ENCODE measurements around the gene TH. TPM values are rescaled to one million over a fixed set of nuclear protein-coding genes. Genes with fewer than 3 reads are reported as not detected.

Gene TH
- total RNA-seq, 1 experiment from 2014 or later, result not detected

DNA sequence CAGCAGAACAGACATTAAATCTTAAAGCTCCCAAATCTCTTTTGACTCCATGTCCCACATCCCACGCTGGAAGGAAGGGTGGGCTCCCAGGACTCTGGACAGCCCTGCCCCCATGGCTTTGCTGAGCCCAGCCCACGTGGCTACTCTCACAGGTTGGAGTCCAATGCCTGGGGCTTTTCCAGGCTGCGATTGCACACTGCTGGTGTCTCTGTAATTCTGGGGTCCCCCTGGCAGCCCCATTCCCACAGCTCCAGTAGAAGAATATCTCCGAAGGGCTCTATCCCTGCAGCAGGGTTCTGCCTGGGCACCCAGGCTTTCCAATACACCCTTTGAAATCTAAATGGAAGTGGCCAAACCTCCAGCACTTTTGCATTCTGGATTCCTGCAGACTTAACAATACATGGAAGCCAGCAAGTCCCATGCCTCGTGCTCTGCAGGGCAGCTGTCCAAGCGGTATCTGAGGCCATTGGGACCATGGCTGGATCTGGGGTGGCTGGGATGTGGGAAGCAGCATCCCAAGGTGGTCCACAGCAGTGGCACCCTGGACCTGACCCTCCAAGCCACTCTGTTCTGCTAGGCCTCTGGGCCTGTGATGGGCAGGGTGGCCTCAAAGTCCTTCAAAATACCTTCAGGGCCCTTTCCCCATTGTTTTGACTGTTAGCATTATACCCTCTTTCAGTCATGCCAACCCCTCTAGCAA is 47.9 kb upstream of the TH start:
- TF ChIP-seq, protein P1, sequence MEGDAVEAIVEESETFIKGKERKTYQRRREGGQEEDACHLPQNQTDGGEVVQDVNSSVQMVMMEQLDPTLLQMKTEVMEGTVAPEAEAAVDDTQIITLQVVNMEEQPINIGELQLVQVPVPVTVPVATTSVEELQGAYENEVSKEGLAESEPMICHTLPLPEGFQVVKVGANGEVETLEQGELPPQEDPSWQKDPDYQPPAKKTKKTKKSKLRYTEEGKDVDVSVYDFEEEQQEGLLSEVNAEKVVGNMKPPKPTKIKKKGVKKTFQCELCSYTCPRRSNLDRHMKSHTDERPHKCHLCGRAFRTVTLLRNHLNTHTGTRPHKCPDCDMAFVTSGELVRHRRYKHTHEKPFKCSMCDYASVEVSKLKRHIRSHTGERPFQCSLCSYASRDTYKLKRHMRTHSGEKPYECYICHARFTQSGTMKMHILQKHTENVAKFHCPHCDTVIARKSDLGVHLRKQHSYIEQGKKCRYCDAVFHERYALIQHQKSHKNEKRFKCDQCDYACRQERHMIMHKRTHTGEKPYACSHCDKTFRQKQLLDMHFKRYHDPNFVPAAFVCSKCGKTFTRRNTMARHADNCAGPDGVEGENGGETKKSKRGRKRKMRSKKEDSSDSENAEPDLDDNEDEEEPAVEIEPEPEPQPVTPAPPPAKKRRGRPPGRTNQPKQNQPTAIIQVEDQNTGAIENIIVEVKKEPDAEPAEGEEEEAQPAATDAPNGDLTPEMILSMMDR (IDR thresholded peaks at IDR 0.05; ENCODE audit: insufficient read depth in 1 of 2, low read depth in 1 of 2, low read length in 1 of 2, severe bottlenecking in 1 of 2, unreplicated experiment in 1 of 2), result no peak
- peaks cover 14% of the 10 kb centered on the region for H3K9me3 ChIP-seq
- no TSS peak for BruUV-seq (replicated peaks)

DNA sequence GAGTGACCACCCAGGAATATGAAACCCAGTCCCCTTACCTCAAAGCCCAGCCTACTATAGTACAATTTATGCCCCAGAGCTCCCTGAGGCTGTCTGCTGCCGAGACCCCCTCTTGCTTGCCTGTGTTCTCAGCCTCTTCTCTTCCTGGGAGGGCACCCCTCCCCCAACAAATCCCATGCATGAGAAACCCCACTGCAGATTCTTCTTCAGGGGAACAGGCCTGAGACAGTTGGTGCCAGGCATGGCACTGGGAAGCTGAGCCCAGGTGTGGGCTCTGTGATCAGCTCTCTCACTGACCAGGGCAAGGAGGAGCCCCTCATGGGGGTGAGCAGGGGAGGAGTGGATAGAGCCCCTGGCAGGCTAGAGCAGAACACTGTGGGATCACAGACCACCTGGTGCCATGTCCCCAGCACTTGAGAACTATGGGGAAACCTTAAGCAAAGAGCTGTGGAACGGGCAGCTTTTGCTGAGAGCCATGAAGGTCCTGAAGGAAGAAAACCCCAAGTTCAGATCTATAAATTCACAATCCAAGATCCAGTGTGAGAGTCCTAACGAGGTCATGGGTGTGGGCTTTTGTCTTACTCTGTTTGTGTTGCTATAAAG is 46.5 kb upstream of the TH start:
- peak in 1 of 2 experiments; percentile 23 for DNase-seq
- Mint-ChIP-seq H3K9me3 (ENCODE audit: unreplicated experiment) (peaks cover 10% of the 10 kb centered on the region), H3K4me3 (ENCODE audit: unreplicated experiment) (no peak overlapping the region), H3K27me3 (ENCODE audit: insufficient read depth, unreplicated experiment) (no peaks in the 10 kb centered on the region), H3K4me1 (ENCODE audit: low read depth, unreplicated experiment) (peaks cover 24% of the 10 kb centered on the region), H3K27ac (ENCODE audit: unreplicated experiment) (peak overlapping the region; percentile 46), H3K36me3 (ENCODE audit: insufficient read depth, unreplicated experiment) (peaks cover 6% of the 10 kb centered on the region)
- H3K27me3 ChIP-seq (replicated peaks; ENCODE audit: control insufficient read depth, insufficient read depth, low read length), result no peaks in the 10 kb centered on the region
- peaks cover 8% of the 10 kb centered on the region; the same call in 1 of the 2 replicates for H3K9me3 ChIP-seq
- H3K4me1 ChIP-seq, result peaks cover 53% of the 10 kb centered on the region
- CTCF ChIA-PET, result interaction anchor here (0.6 to 2.3 kb wide), 5 partner anchors 32 to 201 kb away, joined by 3 to 10 read pairs (median 4); no protein-coding TSS in a partner anchor
- intact Hi-C loops (cut with micrococcal nuclease; ENCODE audit: unreplicated experiment), result loop anchor here (5.0 kb wide), 1 partner anchor 79 kb away; no protein-coding TSS in a partner anchor
- TF ChIP-seq, protein P1 (IDR thresholded peaks at IDR 0.05; ENCODE audit: insufficient read depth in 1 of 2, low read depth in 1 of 2, low read length in 1 of 2, severe bottlenecking in 1 of 2, unreplicated experiment in 1 of 2), result no peak
- POLR2A ChIA-PET, result no interaction called here
- no TSS peak for BruUV-seq (replicated peaks)
- H3K36me3 ChIP-seq (ENCODE audit: control insufficient read depth, insufficient read depth, low read length), result no peaks in the 10 kb centered on the region
- no peak overlapping the region for H3K4me3 ChIP-seq (ENCODE audit: low read depth, low read length)

More for the DNA sequence above, 47.9 kb upstream of the TH start:
- CTCF ChIA-PET, result interaction anchor here (1.2 to 2.3 kb wide), 2 partner anchors 68 to 200 kb away, joined by 3 to 10 read pairs; no protein-coding TSS in a partner anchor
- intact Hi-C loops (cut with micrococcal nuclease; ENCODE audit: unreplicated experiment), result loop anchor here (5.0 kb wide), 1 partner anchor 78 kb away; no protein-coding TSS in a partner anchor
- peaks cover 21% of the 10 kb centered on the region for H3K9me3 Mint-ChIP-seq (ENCODE audit: unreplicated experiment)
- Histone ChIP-seq H3K36me3 (ENCODE audit: control insufficient read depth, insufficient read depth, low read length) (no peaks in the 10 kb centered on the region), H3K27me3 (replicated peaks; ENCODE audit: control insufficient read depth, insufficient read depth, low read length) (no peaks in the 10 kb centered on the region), H3K4me1 (peaks cover 40% of the 10 kb centered on the region), H3K4me3 (ENCODE audit: low read depth, low read length) (no peak overlapping the region)
- DNase-seq, result peak in 1 of 2 experiments; percentile 34
- no peak overlapping the region for H3K4me3 Mint-ChIP-seq (ENCODE audit: unreplicated experiment)
- no peaks in the 10 kb centered on the region for H3K27me3 Mint-ChIP-seq (ENCODE audit: insufficient read depth, unreplicated experiment)
- H3K4me1 Mint-ChIP-seq (ENCODE audit: low read depth, unreplicated experiment), result peaks cover 12% of the 10 kb centered on the region
- peaks cover 2% of the 10 kb centered on the region for H3K36me3 Mint-ChIP-seq (ENCODE audit: insufficient read depth, unreplicated experiment)
- POLR2A ChIA-PET, result no interaction called here
- peak overlapping the region; percentile 46 for H3K27ac Mint-ChIP-seq (ENCODE audit: unreplicated experiment)

DNA sequence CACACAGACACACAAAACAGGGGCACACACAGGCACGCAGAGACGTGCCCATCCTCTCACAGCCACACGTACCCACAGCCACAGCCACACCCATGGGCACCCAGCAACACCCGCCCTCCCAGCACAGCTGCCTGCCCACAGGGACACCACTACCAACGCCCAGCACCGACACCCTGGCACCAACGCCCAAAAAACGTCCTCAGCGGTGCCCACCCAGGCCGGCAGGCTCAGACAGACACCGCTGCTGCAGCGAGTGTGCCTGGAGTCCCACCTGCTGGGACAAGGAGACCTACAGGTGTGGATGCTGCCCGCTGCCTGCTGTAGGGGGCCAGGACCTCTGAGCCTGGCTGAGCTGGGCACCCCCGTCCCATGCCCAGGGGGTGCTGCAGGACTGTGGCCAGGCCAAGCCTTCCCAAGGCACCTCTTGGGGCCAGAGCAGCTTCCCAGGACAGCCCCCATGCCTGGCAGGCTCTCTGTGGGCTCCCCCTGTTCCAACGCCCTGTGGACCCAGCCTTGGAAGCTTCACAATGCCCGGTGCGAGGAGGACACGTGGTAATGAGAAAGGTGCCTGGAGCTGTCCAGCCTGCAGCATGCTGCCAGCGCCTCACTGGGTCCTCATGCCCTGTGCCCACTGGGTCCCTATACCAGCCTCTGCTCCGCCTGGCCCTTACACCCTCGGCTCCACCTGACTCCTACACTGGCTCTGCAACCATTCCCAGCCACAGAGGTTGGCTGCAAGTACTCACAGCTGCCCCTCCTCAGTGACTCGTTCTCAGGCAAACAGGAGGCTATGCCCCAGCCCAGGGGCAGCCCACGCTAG is 45.8 kb upstream of the TH start:
- peaks cover 59% of the 10 kb centered on the region for H3K4me1 ChIP-seq
- H3K27ac Mint-ChIP-seq (ENCODE audit: unreplicated experiment), result no peak overlapping the region
- no peaks in the 10 kb centered on the region for H3K36me3 ChIP-seq (ENCODE audit: control insufficient read depth, insufficient read depth, low read length)
- intact Hi-C loops (cut with micrococcal nuclease; ENCODE audit: unreplicated experiment), result loop anchor here (5.0 kb wide), 1 partner anchor 80 kb away; no protein-coding TSS in a partner anchor
- H3K4me3 ChIP-seq (ENCODE audit: low read depth, low read length), result no peak overlapping the region
- H3K27me3 ChIP-seq (replicated peaks; ENCODE audit: control insufficient read depth, insufficient read depth, low read length), result no peaks in the 10 kb centered on the region
- TF ChIP-seq, protein P1 (IDR thresholded peaks at IDR 0.05; ENCODE audit: insufficient read depth in 1 of 2, low read depth in 1 of 2, low read length in 1 of 2, severe bottlenecking in 1 of 2, unreplicated experiment in 1 of 2), result no peak
- peaks cover 8% of the 10 kb centered on the region; the same call in 1 of the 2 replicates for H3K9me3 ChIP-seq
- H3K27me3 Mint-ChIP-seq (ENCODE audit: insufficient read depth, unreplicated experiment), result no peaks in the 10 kb centered on the region
- no TSS peak for BruUV-seq (replicated peaks)
- CTCF ChIA-PET, result interaction anchor here (1.3 to 2.3 kb wide), 3 partner anchors 31 to 82 kb away, joined by 4 to 10 read pairs (median 5); no protein-coding TSS in a partner anchor
- POLR2A ChIA-PET, result no interaction called here
- peaks cover 6% of the 10 kb centered on the region for H3K36me3 Mint-ChIP-seq (ENCODE audit: insufficient read depth, unreplicated experiment)
- H3K4me1 Mint-ChIP-seq (ENCODE audit: low read depth, unreplicated experiment), result peaks cover 24% of the 10 kb centered on the region
- H3K9me3 Mint-ChIP-seq (ENCODE audit: unreplicated experiment), result peaks cover 10% of the 10 kb centered on the region
- peak in 1 of 2 experiments; percentile 42 for DNase-seq
- no peak overlapping the region for H3K4me3 Mint-ChIP-seq (ENCODE audit: unreplicated experiment)
